IMR-90 (cell line): ENCODE results near the gene FRAS1. TPM values are rescaled to one million over a fixed set of nuclear protein-coding genes. Genes with fewer than 3 reads are reported as not detected.

Experiments used
- ATAC-seq: fragments of 200-7000 bp; cut with Tn5 transposase; 2 replicates; pipeline ENCODE4 v1.9.1; 2020; ENCODE audit warnings: low read depth, mild to moderate bottlenecking, moderate library complexity
- BruUV-seq: library from RNA; stranded (reverse); fragments of 400-500 nt; replicated peaks from 2 replicates; lab custom pipeline; 2021; lab: Mats Ljungman, UMichigan
- CTCF ChIA-PET: fragments of 300-600 bp; formaldehyde crosslinking; extraction: SDS; loops from one replicate; lab custom pipeline; 2021; ENCODE audit warnings: antibody characterized with exemption; lab: Yijun Ruan, JAX
- POLR2A ChIA-PET: fragments of 300-600 bp; sonication (Branson Sonifier 250); formaldehyde crosslinking; loops from one replicate; lab custom pipeline; 2022; ENCODE audit warnings: antibody characterized with exemption; ENCODE audit not compliant: unreplicated experiment; lab: Charles Lee
- DNase-seq: peaks from one replicate; pipeline ENCODE4 v3.0.0; 2013
- H2AFZ ChIP-seq: replicated peaks from 2 replicates; pipeline ENCODE3; 2013; ENCODE audit warnings: low read length, mild to moderate bottlenecking; ENCODE audit not compliant: poor library complexity
- H2AK5ac ChIP-seq: 2 replicates; pipeline ENCODE4 v1.6.1; 2013; ENCODE audit warnings: low read depth, low read length, inconsistent platforms
- H2AK9ac ChIP-seq: replicated peaks from 2 replicates; pipeline ENCODE3; 2013; ENCODE audit warnings: mild to moderate bottlenecking, low read depth, low read length, moderate library complexity; ENCODE audit not compliant: poor library complexity
- H2BK120ac ChIP-seq: 2 replicates; pipeline ENCODE4 v1.6.1; 2013; ENCODE audit warnings: low read depth, low read length, inconsistent platforms
- H2BK15ac ChIP-seq: 3 replicates; pipeline ENCODE4 v1.6.1; 2013; ENCODE audit warnings: low read depth, low read length, inconsistent platforms
- H2BK20ac ChIP-seq: 2 replicates; pipeline ENCODE4 v1.6.1; 2013; ENCODE audit warnings: low read depth, mild to moderate bottlenecking, inconsistent platforms, low read length, moderate library complexity
- H2BK5ac ChIP-seq: 2 replicates; pipeline ENCODE4 v1.6.1; 2013; ENCODE audit warnings: mild to moderate bottlenecking, low read depth, low read length, inconsistent platforms; ENCODE audit not compliant: poor library complexity, severe bottlenecking
- H3K14ac ChIP-seq: replicated peaks from 2 replicates; pipeline ENCODE4 v1.6.1; 2013; ENCODE audit warnings: low read depth, low read length, inconsistent platforms
- H3K18ac ChIP-seq: 2 replicates; pipeline ENCODE4 v1.6.1; 2013; ENCODE audit warnings: low read depth, low read length, control low read depth
- H3K23ac ChIP-seq: 2 replicates; pipeline ENCODE4 v1.6.1; 2013; ENCODE audit warnings: low read depth, low read length, inconsistent platforms
- H3K27ac ChIP-seq: 2 replicates; pipeline ENCODE4 v1.5.1; 2013; ENCODE audit warnings: mild to moderate bottlenecking, control low read depth, low read length; ENCODE audit not compliant: insufficient read depth
- H3K27me3 ChIP-seq: 2 replicates; pipeline ENCODE4 v1.6.1; 2013; ENCODE audit warnings: low read length; ENCODE audit not compliant: control insufficient read depth, insufficient read depth
- H3K36me3 ChIP-seq: 2 replicates; pipeline ENCODE4 v1.6.1; 2013; ENCODE audit warnings: low read length, mixed read lengths; ENCODE audit not compliant: control insufficient read depth, insufficient read depth
- H3K4ac ChIP-seq: 2 replicates; pipeline ENCODE4 v1.6.1; 2013; ENCODE audit warnings: low read depth, low read length, inconsistent platforms
- H3K4me1 ChIP-seq: 2 replicates; pipeline ENCODE4 v1.6.1; 2013; ENCODE audit warnings: low read length, mixed read lengths; ENCODE audit not compliant: control insufficient read depth, insufficient read depth
- H3K4me2 ChIP-seq: 2 replicates; pipeline ENCODE4 v1.6.1; 2013; ENCODE audit warnings: low read depth, mild to moderate bottlenecking, control low read depth, low read length, moderate library complexity
- H3K4me3 ChIP-seq: 2 replicates; pipeline ENCODE4 v1.5.1; 2013; ENCODE audit warnings: low read depth, mild to moderate bottlenecking, control low read depth, low read length, moderate library complexity; ENCODE audit not compliant: insufficient read depth
- H3K56ac ChIP-seq: 2 replicates; pipeline ENCODE4 v1.6.1; 2013; ENCODE audit warnings: low read length, inconsistent platforms; ENCODE audit not compliant: insufficient read depth; ENCODE audit errors: extremely low read depth
- H3K79me1 ChIP-seq, 2 experiments: 2 replicates each; pipeline ENCODE4 v1.6.1; 2013; ENCODE audit warnings: low read length in 2 of 2, inconsistent platforms in 1 of 2, low read depth in 1 of 2
- H3K9ac ChIP-seq: 2 replicates; pipeline ENCODE4 v1.6.1; 2013; ENCODE audit warnings: low read depth, low read length, control low read depth
- H3K9me1 ChIP-seq: 2 replicates; pipeline ENCODE4 v1.6.1; 2013; ENCODE audit warnings: low read length, inconsistent platforms; ENCODE audit not compliant: insufficient read depth
- H3K9me3 ChIP-seq: 2 replicates; pipeline ENCODE4 v1.6.1; 2013; ENCODE audit warnings: low read length; ENCODE audit not compliant: control insufficient read depth, insufficient read depth
- H4K20me1 ChIP-seq: 2 replicates; pipeline ENCODE4 v1.6.1; 2013; ENCODE audit warnings: low read length, inconsistent platforms; ENCODE audit not compliant: insufficient read depth
- H4K5ac ChIP-seq: 2 replicates; pipeline ENCODE4 v1.6.1; 2013; ENCODE audit warnings: mild to moderate bottlenecking, low read depth, low read length, control low read depth
- H4K8ac ChIP-seq, 2 experiments: 2 replicates each; pipeline ENCODE4 v1.6.1; 2013; ENCODE audit warnings: low read depth in 2 of 2, low read length in 2 of 2, control low read depth in 1 of 2, inconsistent platforms in 1 of 2
- H4K91ac ChIP-seq: 2 replicates; pipeline ENCODE4 v1.6.1; 2013; ENCODE audit warnings: low read depth, low read length, inconsistent platforms; ENCODE audit not compliant: insufficient read depth
- CHD1 ChIP-seq: IDR thresholded peaks from 2 replicates; pipeline ENCODE4 v1.6.1; 2012; ENCODE audit warnings: low read depth, low read length, improper control_type of control experiment
- MAFK ChIP-seq: IDR thresholded peaks from 2 replicates; pipeline ENCODE4 v1.6.1; 2012; ENCODE audit warnings: low read depth, low read length, improper control_type of control experiment
- RCOR1 ChIP-seq: IDR thresholded peaks from 2 replicates; pipeline ENCODE4 v1.6.1; 2012; ENCODE audit warnings: mild to moderate bottlenecking, low read length, improper control_type of control experiment; ENCODE audit not compliant: insufficient replicate concordance
- RFX5 ChIP-seq: IDR thresholded peaks from 2 replicates; pipeline ENCODE4 v1.8.0; 2012; ENCODE audit warnings: low read depth, mild to moderate bottlenecking, low read length, moderate library complexity
- SMC3 ChIP-seq: fragments of 150-350 bp; IDR thresholded peaks from 2 replicates; pipeline ENCODE4 v1.6.1; 2016; ENCODE audit warnings: low read depth, mild to moderate bottlenecking, antibody characterized with exemption, low read length, moderate library complexity
- WGBS, 2 experiments: methylation state at CpG; one replicate each; pipeline versions ENCODE4 v1.1.5 to v1.1.7; 2013; ENCODE audit warnings: missing lambda C conversion rate in 2 of 2; ENCODE audit not compliant: insufficient read length in 1 of 2; ENCODE audit errors: extremely low coverage in 2 of 2; 5-methylcytosine and 5-hydroxymethylcytosine counted together
- dilution Hi-C: fragments of 300-500 bp; cut with HindIII; formaldehyde crosslinking; loops from one replicate; pipeline ENCODE4 v1.14.3; 2018; ENCODE audit warnings: low sequenced_read_pairs; ENCODE audit not compliant: unreplicated experiment
- in situ Hi-C: fragments of 300-500 bp; cut with MboI; formaldehyde crosslinking; loops from 3 replicates; pipeline ENCODE4 v1.14.3; 2019; ENCODE audit warnings: low sequenced_read_pairs, inconsistent platforms, mixed read lengths
- intact Hi-C: fragments of 100-400 bp; cut with micrococcal nuclease; formaldehyde crosslinking; loops from 2 replicates; pipeline ENCODE4 v1.10.0; 2022
- polyA plus RNA-seq, 3 experiments: library from polyadenylated mRNA; depleted of rRNA; stranded (reverse); fragments of >200 nt; gene quantifications; 2 replicates each; pipeline ENCODE4 v1.2.3, GENCODE V29; 2012; ENCODE audit warnings: low replicate concordance in 1 of 3
- total RNA-seq: library from RNA; depleted of rRNA; stranded (reverse); fragments of >200 nt; gene quantifications from 2 replicates; pipeline ENCODE4 v1.2.3, GENCODE V29; 2012
- TF ChIP-seq, protein P1 (sequence below): fragments of 150-350 bp; IDR thresholded peaks from 2 replicates; pipeline ENCODE4 v1.6.1; 2016; ENCODE audit warnings: low read depth, mild to moderate bottlenecking, low read length, moderate library complexity, borderline replicate concordance

Gene FRAS1
- total and polyA plus RNA-seq, 2 of the 4 experiments (the other 2 are of a cell fraction), result under 0.01 to 0.03 TPM

DNA sequence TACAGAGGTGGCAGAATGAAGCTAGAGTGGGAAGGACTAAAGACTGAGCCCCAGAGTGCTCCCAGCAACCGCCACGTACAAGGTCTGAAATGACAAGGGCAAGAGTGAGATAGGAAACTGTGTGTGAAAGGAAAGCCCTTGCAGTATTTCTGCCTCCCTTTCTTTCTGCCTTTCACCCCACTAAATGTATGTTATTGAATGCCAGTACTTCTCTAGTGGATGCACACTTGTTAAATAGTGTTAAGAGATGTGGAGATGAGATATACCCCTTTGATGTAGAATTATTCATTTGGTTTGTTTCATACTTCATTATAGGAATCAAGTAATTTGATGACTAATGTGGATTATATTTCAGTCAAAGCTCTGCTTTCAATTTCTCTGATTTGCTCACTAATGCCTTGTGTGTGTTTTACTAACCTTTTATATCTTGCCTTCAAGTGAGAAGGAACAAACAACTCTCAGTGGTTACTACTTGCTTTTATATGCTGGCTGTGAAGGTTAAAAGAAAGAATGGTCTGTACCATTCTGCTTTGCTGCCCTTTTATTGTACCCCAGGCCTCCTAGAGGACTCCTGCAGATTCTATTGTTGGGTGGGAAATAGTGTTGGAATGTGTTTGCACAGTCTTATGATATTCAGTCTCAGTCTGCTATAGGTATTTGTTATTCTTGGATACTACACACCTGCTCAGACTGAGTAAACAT lies 486.5 kb downstream of the FRAS1 start:
- Histone ChIP-seq H2AK9ac (no peak overlapping the region), H4K20me1 (no peaks in the 10 kb centered on the region), H2AFZ (no peak overlapping the region), H3K9ac (no peak overlapping the region), H2BK15ac (peak overlapping the region; percentile 16; the same call in 1 of the 3 replicates), H4K5ac (no peak overlapping the region), H3K27ac (no peak overlapping the region), H3K56ac (no peak overlapping the region), H4K8ac (no peak overlapping the region), H3K14ac (no peak overlapping the region), H3K36me3 (no peaks in the 10 kb centered on the region), H3K4me2 (no peak overlapping the region), H3K9me1 (no peaks in the 10 kb centered on the region), H2AK5ac (no peak overlapping the region; the same call in 1 of the 2 replicates), H3K9me3 (no peaks in the 10 kb centered on the region), H2BK120ac (peak overlapping the region; percentile 6), H4K91ac (peak overlapping the region; percentile 42; the same call in 1 of the 2 replicates), H2BK20ac (peak overlapping the region; percentile 6; the same call in 1 of the 2 replicates), H3K4ac (no peak overlapping the region), H3K23ac (no peak overlapping the region; the same call in 1 of the 2 replicates), H3K79me1 (no peaks in the 10 kb centered on the region), H3K4me1 (peaks cover 5% of the 10 kb centered on the region; the same call in 1 of the 2 replicates), H3K27me3 (no peaks in the 10 kb centered on the region), H3K18ac (no peak overlapping the region), H2BK5ac (no peak overlapping the region), H3K4me3 (no peak overlapping the region)
- no peak for TF ChIP-seq CHD1
- TF ChIP-seq SMC3, result no peak
- peak; percentile 31; the same call in 1 of the 2 replicates for TF ChIP-seq MAFK
- no peak for TF ChIP-seq RCOR1
- TF ChIP-seq, protein P1, sequence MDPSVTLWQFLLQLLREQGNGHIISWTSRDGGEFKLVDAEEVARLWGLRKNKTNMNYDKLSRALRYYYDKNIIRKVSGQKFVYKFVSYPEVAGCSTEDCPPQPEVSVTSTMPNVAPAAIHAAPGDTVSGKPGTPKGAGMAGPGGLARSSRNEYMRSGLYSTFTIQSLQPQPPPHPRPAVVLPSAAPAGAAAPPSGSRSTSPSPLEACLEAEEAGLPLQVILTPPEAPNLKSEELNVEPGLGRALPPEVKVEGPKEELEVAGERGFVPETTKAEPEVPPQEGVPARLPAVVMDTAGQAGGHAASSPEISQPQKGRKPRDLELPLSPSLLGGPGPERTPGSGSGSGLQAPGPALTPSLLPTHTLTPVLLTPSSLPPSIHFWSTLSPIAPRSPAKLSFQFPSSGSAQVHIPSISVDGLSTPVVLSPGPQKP, result no peak
- no peak for TF ChIP-seq RFX5
- in situ Hi-C loops, result no loop called here
- no CpG with 5 or more reads among the region's 2 CpGs for WGBS, 2 experiments
- DNase-seq, result no peak
- BruUV-seq, result no TSS peak
- no peak for ATAC-seq
- dilution Hi-C loops, result no loop called here
- POLR2A ChIA-PET, result no interaction called here
- intact Hi-C loops, result no loop called here
- CTCF ChIA-PET, result no interaction called here
